ENCODE data around the gene SLC25A6.

- no peak for TF ChIP-seq POLR2AphosphoS5 (IDR thresholded peaks at IDR 0.05; ENCODE audit: low read depth, low read length)
- no peak for TF ChIP-seq CTCF (IDR thresholded peaks at IDR 0.05)
- no peak for TF ChIP-seq GABPA (IDR thresholded peaks at IDR 0.05; ENCODE audit: low read depth)
- no peak for TF ChIP-seq MAX (IDR thresholded peaks at IDR 0.05; ENCODE audit: low read depth)
- no peak for TF ChIP-seq ZBTB33 (IDR thresholded peaks at IDR 0.05; ENCODE audit: borderline replicate concordance, low read depth)
- TF ChIP-seq NFIC (IDR thresholded peaks at IDR 0.05; ENCODE audit: borderline replicate concordance) = no peak
- TF ChIP-seq EZH2phosphoT487 (IDR thresholded peaks at IDR 0.05; ENCODE audit: borderline replicate concordance, low read depth) = no peak
- no peak for TF ChIP-seq EP300 (IDR thresholded peaks at IDR 0.05; ENCODE audit: borderline replicate concordance in 1 of 2, low read depth in 1 of 2, low read length in 1 of 2)
These were observed 3.0 kb upstream of the SLC25A6 start for GRCh38 chrX:1394731-1395501.

Measured in SK-N-SH (cell line).